PC-3 (cell line): Measurements from ENCODE around the gene ARHGAP42. TPM values are rescaled to one million over a fixed set of nuclear protein-coding genes. Genes with fewer than 3 reads are reported as not detected.
A peak's percentile ranks its signal among the peaks of the same experiment; 100 is the strongest.

Source experiments
- ATAC-seq: fragments of 200-7000 bp; cut with Tn5 transposase; 2 replicates; pipeline ENCODE4 v1.9.1; 2020; ENCODE audit warnings: mild to moderate bottlenecking, moderate library complexity
- BruUV-seq: library from RNA; stranded (reverse); fragments of 400-500 nt; replicated peaks from 2 replicates; lab custom pipeline; 2021; lab: Mats Ljungman, UMichigan
- CTCF ChIA-PET: fragments of 300-600 bp; sonication (Branson Sonifier 250); formaldehyde crosslinking; loops from one replicate; lab custom pipeline; 2022; ENCODE audit warnings: antibody characterized with exemption; lab: Charles Lee
- POLR2A ChIA-PET: fragments of 300-600 bp; sonication (Branson Sonifier 250); formaldehyde crosslinking; loops from one replicate; lab custom pipeline; 2022; ENCODE audit warnings: antibody characterized with exemption; ENCODE audit not compliant: unreplicated experiment; lab: Charles Lee
- DNase-seq: peaks from one replicate; pipeline ENCODE4 v3.0.0-alpha.2; 2015
- H2AFZ ChIP-seq: fragments of 300-600 bp; sonication (generic); 2 replicates; pipeline ENCODE4 v1.6.0; 2016; ENCODE audit warnings: antibody characterized with exemption, low read length
- H3F3A ChIP-seq: fragments of 300-600 bp; sonication (generic); one replicate; pipeline ENCODE4 v1.6.0; 2017; ENCODE audit warnings: antibody characterized with exemption, low read length, control low read depth, mild to moderate bottlenecking; ENCODE audit not compliant: unreplicated experiment
- H3K27ac ChIP-seq: fragments of 300-600 bp; sonication (generic); 2 replicates; pipeline ENCODE4 v1.5.1; 2016; ENCODE audit warnings: mild to moderate bottlenecking, low read length
- H3K27me3 ChIP-seq: fragments of 300-600 bp; sonication (generic); 2 replicates; pipeline ENCODE4 v1.6.1; 2016; ENCODE audit warnings: low read length, mixed read lengths
- H3K36me3 ChIP-seq: fragments of 300-600 bp; sonication (generic); 2 replicates; pipeline ENCODE4 v1.6.1; 2016; ENCODE audit warnings: low read depth, mixed run types, low read length, mixed read lengths
- H3K4me1 ChIP-seq: fragments of 300-600 bp; sonication (generic); 2 replicates; pipeline ENCODE4 v1.5.1; 2016; ENCODE audit warnings: low read length; ENCODE audit not compliant: insufficient read depth
- H3K4me2 ChIP-seq: fragments of 300-600 bp; sonication (generic); 2 replicates; pipeline ENCODE4 v1.6.0; 2016; ENCODE audit warnings: low read length
- H3K4me3 ChIP-seq: fragments of 300-600 bp; sonication (generic); 2 replicates; pipeline ENCODE4 v1.5.1; 2016; ENCODE audit warnings: mild to moderate bottlenecking, low read length, mixed read lengths
- H3K79me2 ChIP-seq: fragments of 300-600 bp; sonication (generic); 2 replicates; pipeline ENCODE4 v1.6.1; 2017; ENCODE audit warnings: low read length, mixed read lengths
- H3K9ac ChIP-seq: fragments of 300-600 bp; sonication (generic); 2 replicates; pipeline ENCODE4 v1.6.0; 2016; ENCODE audit warnings: mild to moderate bottlenecking, low read length
- H3K9me2 ChIP-seq: fragments of 300-600 bp; sonication (generic); replicated peaks from 2 replicates; pipeline ENCODE4 v1.6.1; 2016; ENCODE audit warnings: mixed run types, low read length, mixed read lengths
- H3K9me3 ChIP-seq: fragments of 300-600 bp; sonication (generic); 2 replicates; pipeline ENCODE4 v1.6.1; 2016; ENCODE audit warnings: low read length, mixed read lengths
- H4K20me1 ChIP-seq: fragments of 300-600 bp; sonication (generic); 2 replicates; pipeline ENCODE4 v1.6.1; 2016; ENCODE audit warnings: low read length, mixed read lengths
- EZH2 ChIP-seq: fragments of 300-600 bp; sonication (generic); IDR thresholded peaks from one replicate; pipeline ENCODE4 v1.6.1; 2017; ENCODE audit warnings: antibody characterized with exemption, mild to moderate bottlenecking, low read length; ENCODE audit not compliant: unreplicated experiment
- EZH2phosphoT487 ChIP-seq: fragments of 300-600 bp; sonication (generic); IDR thresholded peaks from 2 replicates; pipeline ENCODE4 v1.6.1; 2018; ENCODE audit warnings: mild to moderate bottlenecking, antibody characterized with exemption, low read length, borderline replicate concordance
- intact Hi-C: fragments of 100-400 bp; cut with micrococcal nuclease; formaldehyde crosslinking; loops from 2 replicates; pipeline ENCODE4 v1.9.0; 2023
- total RNA-seq: library from RNA; depleted of rRNA; stranded (reverse); fragments of >200 nt; gene quantifications from 2 replicates; pipeline ENCODE4 v1.2.3, GENCODE V29; 2014
- TF ChIP-seq, protein P1 (sequence below): fragments of 300-600 bp; sonication (generic); conservative IDR thresholded peaks from 2 replicates; pipeline ENCODE4 v1.5.1; 2017; ENCODE audit warnings: antibody characterized with exemption, low read depth, mild to moderate bottlenecking, low read length

ARHGAP42 gene
- total RNA-seq, 1 experiment from 2014 or later: 12.1 TPM

- BruUV-seq: no TSS peak
- Histone ChIP-seq H3K27ac (no peak overlapping the region), H3K9ac (no peak overlapping the region)
These were observed 51.7 kb downstream of the ARHGAP42 start for GRCh38 chr11:100738701-100739270.

GRCh38 chr11:100739666-100740065 lies 52.6 kb downstream of the ARHGAP42 start:
- no peaks in the 10 kb centered on the region for H3K9me3 ChIP-seq
- H3K4me2 ChIP-seq: no peak overlapping the region
- H3K27me3 ChIP-seq: no peaks in the 10 kb centered on the region
- H3K79me2 ChIP-seq: peaks cover 4% of the 10 kb centered on the region; the same call in 1 of the 2 replicates
- TF ChIP-seq EZH2phosphoT487: no peak
- TF ChIP-seq, protein P1, sequence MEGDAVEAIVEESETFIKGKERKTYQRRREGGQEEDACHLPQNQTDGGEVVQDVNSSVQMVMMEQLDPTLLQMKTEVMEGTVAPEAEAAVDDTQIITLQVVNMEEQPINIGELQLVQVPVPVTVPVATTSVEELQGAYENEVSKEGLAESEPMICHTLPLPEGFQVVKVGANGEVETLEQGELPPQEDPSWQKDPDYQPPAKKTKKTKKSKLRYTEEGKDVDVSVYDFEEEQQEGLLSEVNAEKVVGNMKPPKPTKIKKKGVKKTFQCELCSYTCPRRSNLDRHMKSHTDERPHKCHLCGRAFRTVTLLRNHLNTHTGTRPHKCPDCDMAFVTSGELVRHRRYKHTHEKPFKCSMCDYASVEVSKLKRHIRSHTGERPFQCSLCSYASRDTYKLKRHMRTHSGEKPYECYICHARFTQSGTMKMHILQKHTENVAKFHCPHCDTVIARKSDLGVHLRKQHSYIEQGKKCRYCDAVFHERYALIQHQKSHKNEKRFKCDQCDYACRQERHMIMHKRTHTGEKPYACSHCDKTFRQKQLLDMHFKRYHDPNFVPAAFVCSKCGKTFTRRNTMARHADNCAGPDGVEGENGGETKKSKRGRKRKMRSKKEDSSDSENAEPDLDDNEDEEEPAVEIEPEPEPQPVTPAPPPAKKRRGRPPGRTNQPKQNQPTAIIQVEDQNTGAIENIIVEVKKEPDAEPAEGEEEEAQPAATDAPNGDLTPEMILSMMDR: no peak
- no peak for TF ChIP-seq EZH2
- DNase-seq: peak; percentile 49
- BruUV-seq: no TSS peak
- peaks cover 18% of the 10 kb centered on the region for H3K4me1 ChIP-seq
- ChIA-PET POLR2A (no interaction called here), CTCF (interaction anchor here (0.7 kb wide), 1 partner anchor 36 kb away, joined by 5 read pairs; no protein-coding TSS in a partner anchor)
- no peak overlapping the region for H3K9ac ChIP-seq
- intact Hi-C loops: no loop called here
- H3F3A ChIP-seq: no peaks in the 10 kb centered on the region
- no peak overlapping the region for H2AFZ ChIP-seq
- H4K20me1 ChIP-seq: no peaks in the 10 kb centered on the region
- no peaks in the 10 kb centered on the region for H3K9me2 ChIP-seq
- no peak for ATAC-seq
- H3K4me3 ChIP-seq: no peak overlapping the region
- H3K27ac ChIP-seq: no peak overlapping the region
- H3K36me3 ChIP-seq: no peaks in the 10 kb centered on the region

More at GRCh38 chr11:100738701-100739270, 51.7 kb downstream of the ARHGAP42 start:
- ATAC-seq: no peak
- no peaks in the 10 kb centered on the region for H3K79me2 ChIP-seq
- H3K4me3 ChIP-seq: no peak overlapping the region
- H3K9me2 ChIP-seq: no peaks in the 10 kb centered on the region
- intact Hi-C loops: no loop called here
- no peaks in the 10 kb centered on the region for H3K9me3 ChIP-seq
- DNase-seq: no peak
- H3K4me2 ChIP-seq: no peak overlapping the region
- H3F3A ChIP-seq: no peaks in the 10 kb centered on the region
- H3K4me1 ChIP-seq: peaks cover 18% of the 10 kb centered on the region
- no peaks in the 10 kb centered on the region for H4K20me1 ChIP-seq
- no peaks in the 10 kb centered on the region for H3K27me3 ChIP-seq
- H3K36me3 ChIP-seq: no peaks in the 10 kb centered on the region
- POLR2A ChIA-PET: no interaction called here
- no peak overlapping the region for H2AFZ ChIP-seq
- CTCF ChIA-PET: no interaction called here
- TF ChIP-seq EZH2: no peak
- TF ChIP-seq, protein P1: no peak
- no peak for TF ChIP-seq EZH2phosphoT487

- BruUV-seq: no TSS peak
- H3K4me1 ChIP-seq: peaks cover 18% of the 10 kb centered on the region
- no peaks in the 10 kb centered on the region for H3F3A ChIP-seq
- H3K36me3 ChIP-seq: no peaks in the 10 kb centered on the region
- H3K4me2 ChIP-seq: no peak overlapping the region
- peak; percentile 31; the same call in 1 of the 2 replicates for ATAC-seq
- no peaks in the 10 kb centered on the region for H3K9me3 ChIP-seq
- H3K27ac ChIP-seq: no peak overlapping the region
- no peak overlapping the region for H2AFZ ChIP-seq
- TF ChIP-seq, protein P1: no peak
- TF ChIP-seq EZH2 (no peak), EZH2phosphoT487 (no peak)
- no peak overlapping the region for H3K9ac ChIP-seq
- DNase-seq: peak; percentile 27
- ChIA-PET CTCF (interaction anchor here (0.6 kb wide), 1 partner anchor 29 kb away, joined by 3 read pairs; no protein-coding TSS in a partner anchor), POLR2A (no interaction called here)
- H3K79me2 ChIP-seq: peaks cover 4% of the 10 kb centered on the region; the same call in 1 of the 2 replicates
- H3K27me3 ChIP-seq: no peaks in the 10 kb centered on the region
- no peak overlapping the region for H3K4me3 ChIP-seq
- intact Hi-C loops: no loop called here
- H4K20me1 ChIP-seq: no peaks in the 10 kb centered on the region
- H3K9me2 ChIP-seq: no peaks in the 10 kb centered on the region
These were observed 53.4 kb downstream of the ARHGAP42 start for GRCh38 chr11:100740440-100740839.
